H9 (cell line): ENCODE data around the gene AATK. TPM values are rescaled to one million over a fixed set of nuclear protein-coding genes. Genes with fewer than 3 reads are reported as not detected.

Experiments used
- DNase-seq: peaks from one replicate; pipeline ENCODE4 v3.0.0-alpha.2; 2017
- H2AFZ ChIP-seq: one replicate; pipeline ENCODE4 v1.6.1; 2013; ENCODE audit warnings: mild to moderate bottlenecking, low read length, control low read depth, moderate library complexity
- H2AK5ac ChIP-seq: 2 replicates; pipeline ENCODE4 v1.6.1; 2013; ENCODE audit warnings: low read length, control low read depth, mixed read lengths; ENCODE audit not compliant: insufficient read length
- H2BK120ac ChIP-seq: one replicate; pipeline ENCODE4 v1.6.1; 2013; ENCODE audit warnings: low read depth, mild to moderate bottlenecking, low read length, control low read depth, inconsistent platforms; ENCODE audit not compliant: poor library complexity, severe bottlenecking
- H2BK12ac ChIP-seq: 2 replicates; pipeline ENCODE4 v1.6.1; 2013; ENCODE audit warnings: low read length, control low read depth, mixed read lengths, low read depth; ENCODE audit not compliant: insufficient read length
- H2BK15ac ChIP-seq: 2 replicates; pipeline ENCODE4 v1.6.1; 2013; ENCODE audit warnings: low read depth, low read length, control low read depth
- H2BK20ac ChIP-seq: one replicate; pipeline ENCODE4 v1.6.1; 2013; ENCODE audit warnings: low read depth, mild to moderate bottlenecking, low read length, control low read depth, inconsistent platforms; ENCODE audit not compliant: poor library complexity, severe bottlenecking
- H2BK5ac ChIP-seq: 2 replicates; pipeline ENCODE4 v1.6.1; 2013; ENCODE audit warnings: low read length, control low read depth, mixed read lengths; ENCODE audit not compliant: insufficient read length
- H3K14ac ChIP-seq: 2 replicates; pipeline ENCODE4 v1.6.1; 2013; ENCODE audit warnings: low read length, control low read depth; ENCODE audit not compliant: insufficient read depth
- H3K18ac ChIP-seq: 2 replicates; pipeline ENCODE4 v1.6.1; 2013; ENCODE audit warnings: low read depth, mild to moderate bottlenecking, mixed read lengths, low read length, control low read depth; ENCODE audit not compliant: insufficient read length
- H3K23ac ChIP-seq: 2 replicates; pipeline ENCODE4 v1.6.1; 2013; ENCODE audit warnings: low read length, control low read depth, mixed read lengths, low read depth; ENCODE audit not compliant: insufficient read length
- H3K23me2 ChIP-seq: 2 replicates; pipeline ENCODE4 v1.6.1; 2013; ENCODE audit warnings: low read depth, mild to moderate bottlenecking, mixed read lengths, low read length, control low read depth; ENCODE audit not compliant: insufficient read length, poor library complexity, severe bottlenecking
- H3K27ac ChIP-seq: 2 replicates; pipeline ENCODE4 v1.5.1; 2013; ENCODE audit warnings: low read length, control low read depth, mixed read lengths, low read depth; ENCODE audit not compliant: insufficient read length
- H3K27me3 ChIP-seq: 2 replicates; pipeline ENCODE4 v1.6.1; 2013; ENCODE audit warnings: low read length, control low read depth, inconsistent platforms; ENCODE audit not compliant: insufficient read depth
- H3K4ac ChIP-seq: 2 replicates; pipeline ENCODE4 v1.6.1; 2013; ENCODE audit warnings: low read depth, mild to moderate bottlenecking, control low read depth, inconsistent platforms, low read length, moderate library complexity
- H3K4me1 ChIP-seq: 2 replicates; pipeline ENCODE4 v1.6.1; 2013; ENCODE audit warnings: low read length, control low read depth, inconsistent platforms; ENCODE audit not compliant: insufficient read depth
- H3K4me2 ChIP-seq: 2 replicates; pipeline ENCODE4 v1.6.1; 2013; ENCODE audit warnings: low read length, control low read depth, mixed read lengths; ENCODE audit not compliant: insufficient read length, insufficient read depth
- H3K56ac ChIP-seq: 2 replicates; pipeline ENCODE4 v1.6.1; 2013; ENCODE audit warnings: low read depth, mild to moderate bottlenecking, mixed read lengths, low read length, control low read depth; ENCODE audit not compliant: insufficient read length
- H3K79me1 ChIP-seq: 2 replicates; pipeline ENCODE4 v1.6.1; 2013; ENCODE audit warnings: low read depth, mild to moderate bottlenecking, moderate library complexity, low read length, control low read depth, inconsistent platforms; ENCODE audit not compliant: insufficient read depth, poor library complexity, severe bottlenecking
- H3K79me2 ChIP-seq: 2 replicates; pipeline ENCODE4 v1.6.1; 2013; ENCODE audit warnings: low read length, control low read depth, inconsistent platforms; ENCODE audit not compliant: insufficient read depth
- H3K9ac ChIP-seq: 2 replicates; pipeline ENCODE4 v1.6.1; 2013; ENCODE audit warnings: low read length, control low read depth, mixed read lengths; ENCODE audit not compliant: insufficient read length; ENCODE audit errors: extremely low read depth
- H3K9me3 ChIP-seq: one replicate; pipeline ENCODE4 v1.6.1; 2013; ENCODE audit warnings: low read depth, low read length, inconsistent platforms; ENCODE audit not compliant: control insufficient read depth
- H3T11ph ChIP-seq: one replicate; pipeline ENCODE4 v1.6.1; 2013; ENCODE audit warnings: mild to moderate bottlenecking, low read length, control low read depth, inconsistent platforms
- H4K20me1 ChIP-seq: one replicate; pipeline ENCODE4 v1.6.1; 2013; ENCODE audit not compliant: control insufficient read depth, insufficient read length, insufficient read depth
- H4K5ac ChIP-seq: 2 replicates; pipeline ENCODE4 v1.6.1; 2013; ENCODE audit warnings: low read depth, mild to moderate bottlenecking, mixed read lengths, low read length, control low read depth; ENCODE audit not compliant: insufficient read length
- H4K8ac ChIP-seq: replicated peaks from 2 replicates; pipeline ENCODE4 v1.6.1; 2013; ENCODE audit warnings: low read length, control low read depth, mixed read lengths, low read depth; ENCODE audit not compliant: insufficient read length
- H4K91ac ChIP-seq: 2 replicates; pipeline ENCODE4 v1.6.1; 2013; ENCODE audit warnings: low read depth, mild to moderate bottlenecking, moderate library complexity, mixed read lengths, low read length, control low read depth; ENCODE audit not compliant: insufficient read length
- H3K27ac Mint-ChIP-seq, 3 experiments: 2 replicates in 2 of 3; 3 replicates in 1 of 3; pipeline ENCODE4 v1.8.0; 2020 to 2021; ENCODE audit warnings: mixed read lengths in 3 of 3, mild to moderate bottlenecking in 1 of 3, moderate library complexity in 1 of 3
- H3K27me3 Mint-ChIP-seq: 2 replicates; pipeline ENCODE4 v1.8.0; 2021; ENCODE audit warnings: low read depth, mild to moderate bottlenecking, moderate library complexity, mixed read lengths
- H3K36me3 Mint-ChIP-seq, 3 experiments: 2 replicates in 2 of 3; 3 replicates in 1 of 3; pipeline ENCODE4 v1.8.0; 2020 to 2021; ENCODE audit warnings: low read depth in 3 of 3, mixed read lengths in 3 of 3; ENCODE audit not compliant: insufficient read depth in 1 of 3
- H3K4me1 Mint-ChIP-seq, 2 experiments: 2 replicates each; pipeline ENCODE4 v1.8.0; 2020; ENCODE audit warnings: mixed read lengths in 2 of 2
- H3K4me3 Mint-ChIP-seq, 2 experiments: 2 replicates in 1 of 2; 3 replicates in 1 of 2; pipeline ENCODE4 v1.8.0; 2020 to 2021; ENCODE audit warnings: mild to moderate bottlenecking in 2 of 2, mixed read lengths in 2 of 2, moderate library complexity in 1 of 2
- H3K9me3 Mint-ChIP-seq, 2 experiments: 2 replicates in 1 of 2; 3 replicates in 1 of 2; pipeline ENCODE4 v1.8.0; 2020; ENCODE audit warnings: mild to moderate bottlenecking in 2 of 2, mixed read lengths in 2 of 2, moderate library complexity in 1 of 2
- CTCF ChIP-seq: fragments of 200-600 bp; sonication (generic); conservative IDR thresholded peaks from 3 replicates; pipeline ENCODE4 v1.8.0; 2021; ENCODE audit warnings: antibody characterized with exemption, mild to moderate bottlenecking
- WGBS: extraction: QIAGEN DNeasy Blood & Tissue Kit; methylation state at CpG from one replicate; pipeline ENCODE4 v1.1.7; 2013; ENCODE audit warnings: missing lambda C conversion rate, low lambda C conversion rate, mixed read lengths; ENCODE audit not compliant: insufficient read length; ENCODE audit errors: extremely low coverage; 5-methylcytosine and 5-hydroxymethylcytosine counted together
- total RNA-seq: library from RNA; stranded (reverse); gene quantifications from 2 replicates; pipeline ENCODE4 v1.2.1, GENCODE V29; 2021

Gene AATK
- total RNA-seq, 1 experiment from 2014 or later: 2.4 TPM

DNA sequence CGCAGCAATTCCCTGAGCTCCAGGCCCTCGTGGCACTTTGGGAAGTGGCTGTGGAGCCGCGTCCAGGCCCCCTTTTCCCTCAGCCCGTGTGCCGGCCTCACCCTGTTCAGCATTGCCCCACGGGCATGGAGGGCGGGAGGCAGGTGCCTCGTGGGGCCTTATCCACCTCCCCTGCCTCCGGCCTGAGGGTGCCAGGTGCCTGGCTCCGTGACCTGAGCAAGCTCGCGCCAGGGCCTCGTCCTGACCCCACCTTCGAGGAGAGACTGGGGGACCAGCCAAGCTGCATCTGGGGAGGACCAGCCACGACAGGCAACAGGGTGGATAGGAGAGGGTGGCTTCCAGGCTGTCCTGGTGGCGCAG is 27.0 kb upstream of the AATK start:
- WGBS: no CpG with 5 or more reads among the region's 17 CpGs
- no peaks in the 10 kb centered on the region for H3K4me1 Mint-ChIP-seq
- no peak for DNase-seq
- no peaks in the 10 kb centered on the region for H3K9me3 ChIP-seq
- H4K20me1 ChIP-seq: no peaks in the 10 kb centered on the region
- no peak overlapping the region for H2BK5ac ChIP-seq
- no peak overlapping the region for H2AFZ ChIP-seq
- H2AK5ac ChIP-seq: no peak overlapping the region
- H3T11ph ChIP-seq: no peak overlapping the region
- no peak overlapping the region for H3K56ac ChIP-seq
- H4K5ac ChIP-seq: no peak overlapping the region
- no peak overlapping the region for H3K23ac ChIP-seq
- no peaks in the 10 kb centered on the region for H3K79me1 ChIP-seq
- no peaks in the 10 kb centered on the region for H3K27me3 Mint-ChIP-seq
- no peak overlapping the region for H3K4ac ChIP-seq
- H2BK120ac ChIP-seq: no peak overlapping the region
- H2BK12ac ChIP-seq: no peak overlapping the region
- H3K4me2 ChIP-seq: no peak overlapping the region
- H3K18ac ChIP-seq: no peak overlapping the region
- H3K27ac Mint-ChIP-seq: no peak overlapping the region
- no peak overlapping the region for H3K9ac ChIP-seq
- no peak overlapping the region for H4K8ac ChIP-seq
- H3K27ac ChIP-seq: no peak overlapping the region
- no peak overlapping the region for H4K91ac ChIP-seq
- H3K4me1 ChIP-seq: no peaks in the 10 kb centered on the region
- H3K79me2 ChIP-seq: no peaks in the 10 kb centered on the region
- H3K9me3 Mint-ChIP-seq: no peaks in the 10 kb centered on the region
- no peaks in the 10 kb centered on the region for H3K23me2 ChIP-seq
- H3K4me3 Mint-ChIP-seq: no peak overlapping the region
- no peak overlapping the region for H2BK20ac ChIP-seq
- H3K14ac ChIP-seq: no peak overlapping the region
- peaks cover 0 to 13% (median 6%) of the 10 kb centered on the region in 3 experiments; a peak in 5 of 7 replicates for H3K36me3 Mint-ChIP-seq
- TF ChIP-seq CTCF: no peak
- no peaks in the 10 kb centered on the region for H3K27me3 ChIP-seq
- no peak overlapping the region for H2BK15ac ChIP-seq
